HEK293 (cell line): ENCODE results near the gene B3GALNT1.

ENCODE experiments used
- HOXA7 ChIP-seq: sonication (generic); formaldehyde crosslinking; IDR thresholded peaks from 2 replicates; pipeline ENCODE4 v1.8.1; 2022; ENCODE audit warnings: missing genetic modification reagents, borderline replicate concordance
- IKZF3 ChIP-seq: fragments of 450-650 bp; IDR thresholded peaks from 2 replicates; pipeline ENCODE4 v1.5.0; 2018; ENCODE audit warnings: missing biosample characterization, mild to moderate bottlenecking, missing genetic modification characterization, moderate library complexity
- KLF1 ChIP-seq: fragments of 450-650 bp; formaldehyde crosslinking; IDR thresholded peaks from 2 replicates; pipeline ENCODE4 v1.5.1; 2016; ENCODE audit warnings: missing biosample characterization, missing genetic modification characterization
- SCRT2 ChIP-seq: fragments of 450-650 bp; formaldehyde crosslinking; IDR thresholded peaks from 2 replicates; pipeline ENCODE4 v1.5.1; 2016; ENCODE audit warnings: missing biosample characterization, missing genetic modification characterization
- ZNF423 ChIP-seq: fragments of 450-650 bp; formaldehyde crosslinking; IDR thresholded peaks from 2 replicates; pipeline ENCODE4 v1.5.1; 2016; ENCODE audit warnings: missing biosample characterization, missing genetic modification characterization
- ZNF514 ChIP-seq: fragments of 450-650 bp; formaldehyde crosslinking; IDR thresholded peaks from 2 replicates; pipeline ENCODE4 v1.5.1; 2016; ENCODE audit warnings: missing biosample characterization, missing genetic modification characterization
- ZNF558 ChIP-seq: fragments of 450-650 bp; formaldehyde crosslinking; IDR thresholded peaks from 2 replicates; pipeline ENCODE4 v1.5.1; 2016; ENCODE audit warnings: missing biosample characterization, missing genetic modification characterization
- ZNF629 ChIP-seq: fragments of 450-650 bp; formaldehyde crosslinking; IDR thresholded peaks from 2 replicates; pipeline ENCODE4 v1.5.1; 2017; ENCODE audit warnings: missing biosample characterization, missing genetic modification characterization
- TF ChIP-seq, protein P1 (sequence below): fragments of 450-650 bp; formaldehyde crosslinking; IDR thresholded peaks from 2 replicates; pipeline ENCODE4 v1.5.1; 2016; ENCODE audit warnings: missing biosample characterization, missing genetic modification characterization
- TF ChIP-seq, protein P2 (sequence below): fragments of 450-650 bp; formaldehyde crosslinking; IDR thresholded peaks from 2 replicates; pipeline ENCODE4 v1.5.1; 2016; ENCODE audit warnings: missing biosample characterization, missing genetic modification characterization, low read depth
- TF ChIP-seq, protein P3 (sequence below): fragments of 450-650 bp; formaldehyde crosslinking; IDR thresholded peaks from 2 replicates; pipeline ENCODE4 v1.5.1; 2017; ENCODE audit warnings: missing biosample characterization, missing genetic modification characterization
- TF ChIP-seq, protein P4 (sequence below): fragments of 450-650 bp; formaldehyde crosslinking; IDR thresholded peaks from 2 replicates; pipeline ENCODE4 v1.5.1; 2016; ENCODE audit warnings: missing biosample characterization, missing genetic modification characterization

DNA sequence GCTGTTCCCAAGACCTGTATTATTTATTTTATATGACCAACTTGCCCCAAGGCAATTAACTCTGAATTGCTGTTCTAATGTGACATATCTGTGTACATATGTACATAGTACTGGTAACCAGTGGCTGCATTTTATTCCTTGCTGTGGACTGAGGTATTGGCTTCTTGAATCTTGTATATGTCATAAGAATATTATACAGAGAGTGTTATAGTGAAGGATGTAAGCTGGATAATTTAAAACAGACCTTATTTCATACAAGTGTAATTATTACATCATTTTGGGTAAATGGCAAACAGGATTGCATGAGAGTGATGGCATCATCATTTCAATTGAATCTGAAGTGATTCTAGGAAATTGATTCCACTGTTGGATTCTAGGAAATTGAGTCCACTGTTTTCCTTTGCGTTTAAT lies 32.9 kb downstream of the B3GALNT1 start:
- no peak for TF ChIP-seq ZNF423
- no peak for TF ChIP-seq SCRT2 (tag by site-specific recombination)
- TF ChIP-seq, protein P1, sequence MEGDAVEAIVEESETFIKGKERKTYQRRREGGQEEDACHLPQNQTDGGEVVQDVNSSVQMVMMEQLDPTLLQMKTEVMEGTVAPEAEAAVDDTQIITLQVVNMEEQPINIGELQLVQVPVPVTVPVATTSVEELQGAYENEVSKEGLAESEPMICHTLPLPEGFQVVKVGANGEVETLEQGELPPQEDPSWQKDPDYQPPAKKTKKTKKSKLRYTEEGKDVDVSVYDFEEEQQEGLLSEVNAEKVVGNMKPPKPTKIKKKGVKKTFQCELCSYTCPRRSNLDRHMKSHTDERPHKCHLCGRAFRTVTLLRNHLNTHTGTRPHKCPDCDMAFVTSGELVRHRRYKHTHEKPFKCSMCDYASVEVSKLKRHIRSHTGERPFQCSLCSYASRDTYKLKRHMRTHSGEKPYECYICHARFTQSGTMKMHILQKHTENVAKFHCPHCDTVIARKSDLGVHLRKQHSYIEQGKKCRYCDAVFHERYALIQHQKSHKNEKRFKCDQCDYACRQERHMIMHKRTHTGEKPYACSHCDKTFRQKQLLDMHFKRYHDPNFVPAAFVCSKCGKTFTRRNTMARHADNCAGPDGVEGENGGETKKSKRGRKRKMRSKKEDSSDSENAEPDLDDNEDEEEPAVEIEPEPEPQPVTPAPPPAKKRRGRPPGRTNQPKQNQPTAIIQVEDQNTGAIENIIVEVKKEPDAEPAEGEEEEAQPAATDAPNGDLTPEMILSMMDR (tag by site-specific recombination) = no peak
- TF ChIP-seq HOXA7 = no peak
- TF ChIP-seq ZNF514 = no peak
- TF ChIP-seq, protein P2, sequence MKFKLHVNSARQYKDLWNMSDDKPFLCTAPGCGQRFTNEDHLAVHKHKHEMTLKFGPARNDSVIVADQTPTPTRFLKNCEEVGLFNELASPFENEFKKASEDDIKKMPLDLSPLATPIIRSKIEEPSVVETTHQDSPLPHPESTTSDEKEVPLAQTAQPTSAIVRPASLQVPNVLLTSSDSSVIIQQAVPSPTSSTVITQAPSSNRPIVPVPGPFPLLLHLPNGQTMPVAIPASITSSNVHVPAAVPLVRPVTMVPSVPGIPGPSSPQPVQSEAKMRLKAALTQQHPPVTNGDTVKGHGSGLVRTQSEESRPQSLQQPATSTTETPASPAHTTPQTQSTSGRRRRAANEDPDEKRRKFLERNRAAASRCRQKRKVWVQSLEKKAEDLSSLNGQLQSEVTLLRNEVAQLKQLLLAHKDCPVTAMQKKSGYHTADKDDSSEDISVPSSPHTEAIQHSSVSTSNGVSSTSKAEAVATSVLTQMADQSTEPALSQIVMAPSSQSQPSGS (tag by site-specific recombination) = 0 out of 2 replicates have a peak, but pooled peaks have one; percentile 25
- TF ChIP-seq, protein P3, sequence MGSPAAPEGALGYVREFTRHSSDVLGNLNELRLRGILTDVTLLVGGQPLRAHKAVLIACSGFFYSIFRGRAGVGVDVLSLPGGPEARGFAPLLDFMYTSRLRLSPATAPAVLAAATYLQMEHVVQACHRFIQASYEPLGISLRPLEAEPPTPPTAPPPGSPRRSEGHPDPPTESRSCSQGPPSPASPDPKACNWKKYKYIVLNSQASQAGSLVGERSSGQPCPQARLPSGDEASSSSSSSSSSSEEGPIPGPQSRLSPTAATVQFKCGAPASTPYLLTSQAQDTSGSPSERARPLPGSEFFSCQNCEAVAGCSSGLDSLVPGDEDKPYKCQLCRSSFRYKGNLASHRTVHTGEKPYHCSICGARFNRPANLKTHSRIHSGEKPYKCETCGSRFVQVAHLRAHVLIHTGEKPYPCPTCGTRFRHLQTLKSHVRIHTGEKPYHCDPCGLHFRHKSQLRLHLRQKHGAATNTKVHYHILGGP (tag by site-specific recombination) = peak; percentile 91
- TF ChIP-seq ZNF558 (tag by site-specific recombination) = no peak
- no peak for TF ChIP-seq ZNF629 (tag by site-specific recombination)
- TF ChIP-seq, protein P4, sequence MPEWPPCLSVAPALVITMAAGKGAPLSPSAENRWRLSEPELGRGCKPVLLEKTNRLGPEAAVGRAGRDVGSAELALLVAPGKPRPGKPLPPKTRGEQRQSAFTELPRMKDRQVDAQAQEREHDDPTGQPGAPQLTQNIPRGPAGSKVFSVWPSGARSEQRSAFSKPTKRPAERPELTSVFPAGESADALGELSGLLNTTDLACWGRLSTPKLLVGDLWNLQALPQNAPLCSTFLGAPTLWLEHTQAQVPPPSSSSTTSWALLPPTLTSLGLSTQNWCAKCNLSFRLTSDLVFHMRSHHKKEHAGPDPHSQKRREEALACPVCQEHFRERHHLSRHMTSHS (tag by site-specific recombination) = no peak
- no peak for TF ChIP-seq KLF1 (tag by site-specific recombination)
- no peak for TF ChIP-seq IKZF3
